Measurements from ENCODE around the gene SSH2. TPM values are rescaled to one million over a fixed set of nuclear protein-coding genes. Genes with fewer than 3 reads are reported as not detected.

The SSH2 gene
- total and polyA plus RNA-seq, 9 of the 15 experiments (the other 6 are each of a cell fraction or from before 2014, with no cell fraction given), result 3.9 to 16.1 (median 10.2) TPM

DNA sequence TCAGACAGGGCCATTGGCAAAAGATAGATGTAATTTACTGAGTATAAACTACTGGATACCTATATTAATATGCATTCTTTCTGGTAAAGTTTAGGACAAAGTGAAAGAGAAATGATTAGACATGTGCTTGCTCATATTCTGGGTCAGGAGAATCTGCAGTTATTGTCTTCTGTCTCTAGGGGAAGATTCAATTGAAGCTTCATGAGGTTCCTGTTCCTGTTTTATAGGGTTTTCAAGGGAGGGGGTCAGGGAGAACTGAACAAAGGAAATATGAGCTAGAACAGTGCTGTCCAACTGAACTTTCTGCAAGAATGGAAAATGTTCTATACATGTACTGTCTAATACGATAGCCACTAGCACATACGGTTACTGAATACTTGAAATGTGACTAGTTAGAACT is 248.0 kb downstream of the SSH2 start (continued):
- TF ChIP-seq BRCA1 (IDR thresholded peaks at IDR 0.05), result no peak
- TF ChIP-seq BRCA1 (CRISPR knock-in tag; IDR thresholded peaks at IDR 0.05), result no peak
- TF ChIP-seq, protein P1, sequence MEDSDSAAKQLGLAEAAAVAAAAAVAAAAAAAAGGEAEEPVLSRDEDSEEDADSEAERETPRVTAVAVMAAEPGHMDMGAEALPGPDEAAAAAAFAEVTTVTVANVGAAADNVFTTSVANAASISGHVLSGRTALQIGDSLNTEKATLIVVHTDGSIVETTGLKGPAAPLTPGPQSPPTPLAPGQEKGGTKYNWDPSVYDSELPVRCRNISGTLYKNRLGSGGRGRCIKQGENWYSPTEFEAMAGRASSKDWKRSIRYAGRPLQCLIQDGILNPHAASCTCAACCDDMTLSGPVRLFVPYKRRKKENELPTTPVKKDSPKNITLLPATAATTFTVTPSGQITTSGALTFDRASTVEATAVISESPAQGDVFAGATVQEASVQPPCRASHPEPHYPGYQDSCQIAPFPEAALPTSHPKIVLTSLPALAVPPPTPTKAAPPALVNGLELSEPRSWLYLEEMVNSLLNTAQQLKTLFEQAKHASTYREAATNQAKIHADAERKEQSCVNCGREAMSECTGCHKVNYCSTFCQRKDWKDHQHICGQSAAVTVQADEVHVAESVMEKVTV (CRISPR knock-in tag; IDR thresholded peaks at IDR 0.05), result 0 out of 2 replicates have a peak, but pooled peaks have one; percentile 10
- TF ChIP-seq NFXL1 (CRISPR knock-in tag; IDR thresholded peaks at IDR 0.05), result no peak
- no peak for TF ChIP-seq ZEB2 (IDR thresholded peaks at IDR 0.05)
- TF ChIP-seq, protein P2, sequence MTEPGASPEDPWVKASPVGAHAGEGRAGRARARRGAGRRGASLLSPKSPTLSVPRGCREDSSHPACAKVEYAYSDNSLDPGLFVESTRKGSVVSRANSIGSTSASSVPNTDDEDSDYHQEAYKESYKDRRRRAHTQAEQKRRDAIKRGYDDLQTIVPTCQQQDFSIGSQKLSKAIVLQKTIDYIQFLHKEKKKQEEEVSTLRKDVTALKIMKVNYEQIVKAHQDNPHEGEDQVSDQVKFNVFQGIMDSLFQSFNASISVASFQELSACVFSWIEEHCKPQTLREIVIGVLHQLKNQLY (CRISPR knock-in tag; conservative IDR thresholded peaks at IDR 0.05), result no peak

DNA sequence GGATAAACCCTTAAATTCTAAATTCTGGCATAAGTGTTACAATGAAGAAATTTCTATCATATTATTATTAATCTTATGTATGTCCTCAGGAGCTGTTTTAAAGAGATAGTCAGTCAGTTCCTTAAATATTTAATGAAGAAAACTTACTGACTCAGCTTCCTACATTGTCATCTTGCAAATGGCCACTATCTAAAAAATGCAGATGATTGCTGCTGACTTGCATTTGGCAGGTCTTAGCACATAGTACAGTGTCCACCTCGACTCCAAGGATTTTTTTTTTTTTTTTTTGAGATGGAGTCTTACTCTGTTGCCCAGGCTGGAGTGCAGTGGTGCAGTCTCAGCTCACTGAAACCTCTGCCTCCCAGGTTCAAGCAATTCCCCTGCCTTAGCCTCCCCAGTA is 252.2 kb downstream of the SSH2 start:
- Histone ChIP-seq H3K27me3 (ENCODE audit: control insufficient read depth in 2 of 2, insufficient read depth in 2 of 2, low read length in 2 of 2) (no peaks in the 10 kb centered on the region), H3K4me1 (replicated peaks in 1 of 2; ENCODE audit: control insufficient read depth in 2 of 2, insufficient read depth in 2 of 2, low read length in 2 of 2) (peaks cover 13 to 17% of the 10 kb centered on the region in 2 experiments; a peak in 4 of 5 replicates), H3K9me3 (replicated peaks; ENCODE audit: control insufficient read depth, insufficient read depth, low read depth, low read length) (no peaks in the 10 kb centered on the region), H3K9ac (ENCODE audit: insufficient read depth in 1 of 2, low read depth in 2 of 2, low read length in 2 of 2) (no peak overlapping the region), H2AFZ (ENCODE audit: low read depth, low read length) (peak overlapping the region; percentile 22; the same call in 1 of the 2 replicates), H3K4me3 (no peak overlapping the region), H3K27ac (ENCODE audit: extremely low read depth, low read depth, low read length) (peak overlapping the region; percentile 55; the same call in 2 of the 3 replicates), H3K9me1 (ENCODE audit: control insufficient read depth, insufficient read depth, low read length) (no peaks in the 10 kb centered on the region), H3K4me2 (ENCODE audit: insufficient read depth, low read length) (peak overlapping the region; percentile 9; the same call in 1 of the 2 replicates), H4K20me1 (replicated peaks; ENCODE audit: control insufficient read depth, insufficient read depth, low read length) (no peaks in the 10 kb centered on the region), H3K36me3 (ENCODE audit: control insufficient read depth, insufficient read depth, low read length) (no peaks in the 10 kb centered on the region; the same call in 2 of the 3 replicates), H3K79me2 (ENCODE audit: control insufficient read depth, insufficient read depth, low read length) (no peaks in the 10 kb centered on the region)
- BruUV-seq (replicated peaks), result no TSS peak
- CTCF ChIA-PET (ENCODE audit: low intra/inter-chr PET ratio), result no interaction called here
- intact Hi-C loops (cut with micrococcal nuclease), result no loop called here
- in situ Hi-C loops (cut with MboI), result no loop called here
- ATAC-seq, result peak; percentile 71
- WGBS (ENCODE audit: insufficient coverage, low coverage, missing lambda C conversion rate), result 9% methylated on average over 1 of the region's 1 CpG
- peak in 2 of 4 experiments; percentile 27 to 35 for DNase-seq (ENCODE audit: extremely low read depth in 1 of 4, low spot score in 3 of 4)
- POLR2A ChIA-PET, result interaction anchor here (1.3 to 2.0 kb wide), 3 partner anchors 9 to 12 kb away, joined by 5 to 8 read pairs (median 7); no protein-coding TSS in a partner anchor
- no peak for FAIRE-seq
- TF ChIP-seq BMI1 (IDR thresholded peaks at IDR 0.05; ENCODE audit: low read length), result no peak
- TF ChIP-seq FOXJ2 (tag; IDR thresholded peaks at IDR 0.05), result no peak
- peak; percentile 58; the same call in 1 of the 2 replicates for TF ChIP-seq TAL1 (IDR thresholded peaks at IDR 0.05)
- no peak for TF ChIP-seq PPARD (CRISPR knock-in tag; IDR thresholded peaks at IDR 0.05)
- TF ChIP-seq CBFA2T3 (IDR thresholded peaks at IDR 0.05), result peak; percentile 64
- peak; percentile 81 for TF ChIP-seq ZNF384 (IDR thresholded peaks at IDR 0.05; ENCODE audit: low read depth, low read length)
- no peak for TF ChIP-seq EHMT2 (IDR thresholded peaks at IDR 0.05)
- TF ChIP-seq TCF3 (CRISPR knock-in tag; IDR thresholded peaks at IDR 0.05), result peak; percentile 50
- no peak for TF ChIP-seq WHSC1 (IDR thresholded peaks at IDR 0.05; ENCODE audit: low read length)
- TF ChIP-seq NFE2 (IDR thresholded peaks at IDR 0.05; ENCODE audit: low read depth), result peak; percentile 59
- no peak for TF ChIP-seq NR4A1 (CRISPR knock-in tag; IDR thresholded peaks at IDR 0.05)
- TF ChIP-seq NR4A1 (tag; IDR thresholded peaks at IDR 0.05), result no peak
- TF ChIP-seq, protein P3, sequence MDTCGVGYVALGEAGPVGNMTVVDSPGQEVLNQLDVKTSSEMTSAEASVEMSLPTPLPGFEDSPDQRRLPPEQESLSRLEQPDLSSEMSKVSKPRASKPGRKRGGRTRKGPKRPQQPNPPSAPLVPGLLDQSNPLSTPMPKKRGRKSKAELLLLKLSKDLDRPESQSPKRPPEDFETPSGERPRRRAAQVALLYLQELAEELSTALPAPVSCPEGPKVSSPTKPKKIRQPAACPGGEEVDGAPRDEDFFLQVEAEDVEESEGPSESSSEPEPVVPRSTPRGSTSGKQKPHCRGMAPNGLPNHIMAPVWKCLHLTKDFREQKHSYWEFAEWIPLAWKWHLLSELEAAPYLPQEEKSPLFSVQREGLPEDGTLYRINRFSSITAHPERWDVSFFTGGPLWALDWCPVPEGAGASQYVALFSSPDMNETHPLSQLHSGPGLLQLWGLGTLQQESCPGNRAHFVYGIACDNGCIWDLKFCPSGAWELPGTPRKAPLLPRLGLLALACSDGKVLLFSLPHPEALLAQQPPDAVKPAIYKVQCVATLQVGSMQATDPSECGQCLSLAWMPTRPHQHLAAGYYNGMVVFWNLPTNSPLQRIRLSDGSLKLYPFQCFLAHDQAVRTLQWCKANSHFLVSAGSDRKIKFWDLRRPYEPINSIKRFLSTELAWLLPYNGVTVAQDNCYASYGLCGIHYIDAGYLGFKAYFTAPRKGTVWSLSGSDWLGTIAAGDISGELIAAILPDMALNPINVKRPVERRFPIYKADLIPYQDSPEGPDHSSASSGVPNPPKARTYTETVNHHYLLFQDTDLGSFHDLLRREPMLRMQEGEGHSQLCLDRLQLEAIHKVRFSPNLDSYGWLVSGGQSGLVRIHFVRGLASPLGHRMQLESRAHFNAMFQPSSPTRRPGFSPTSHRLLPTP (IDR thresholded peaks at IDR 0.05; ENCODE audit: borderline replicate concordance, extremely low read depth, insufficient read length), result no peak
